NCI-H2107 treated with DMSO at 0.1 percent for 48 hours (cell line): Measurements from ENCODE around the gene FAM229B.
"Not testable (repeated sequence)": the region's sequence is repeated elsewhere in the genome, so short reads cannot be mapped to it uniquely, and the experiment has no call there.

Source experiments
- DNase-seq: peaks from one replicate; lab custom pipeline; 2025; ENCODE audit not compliant: unreplicated experiment; lab: John Stamatoyannopoulos, UW

Gene FAM229B

DNA sequence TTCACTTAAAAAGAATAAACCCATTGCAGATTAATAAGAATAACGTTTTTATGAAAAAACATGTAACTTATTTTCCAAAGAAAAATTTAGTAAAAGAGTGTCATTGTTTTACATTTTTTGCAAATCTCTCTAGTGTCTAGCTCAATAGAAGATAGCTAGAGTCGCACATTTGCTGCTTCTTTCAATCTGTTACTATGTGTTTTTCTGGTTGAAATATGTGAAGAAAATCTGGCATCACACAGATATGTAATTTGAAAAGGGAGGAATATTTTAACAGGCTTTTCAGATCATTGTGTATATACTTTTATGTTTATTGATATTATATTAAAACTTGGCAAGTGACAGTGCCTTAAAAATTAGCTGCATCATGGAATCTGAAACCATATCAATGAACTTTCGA, 24.4 kb upstream of the FAM229B start:
- DNase-seq: no peak

DNA sequence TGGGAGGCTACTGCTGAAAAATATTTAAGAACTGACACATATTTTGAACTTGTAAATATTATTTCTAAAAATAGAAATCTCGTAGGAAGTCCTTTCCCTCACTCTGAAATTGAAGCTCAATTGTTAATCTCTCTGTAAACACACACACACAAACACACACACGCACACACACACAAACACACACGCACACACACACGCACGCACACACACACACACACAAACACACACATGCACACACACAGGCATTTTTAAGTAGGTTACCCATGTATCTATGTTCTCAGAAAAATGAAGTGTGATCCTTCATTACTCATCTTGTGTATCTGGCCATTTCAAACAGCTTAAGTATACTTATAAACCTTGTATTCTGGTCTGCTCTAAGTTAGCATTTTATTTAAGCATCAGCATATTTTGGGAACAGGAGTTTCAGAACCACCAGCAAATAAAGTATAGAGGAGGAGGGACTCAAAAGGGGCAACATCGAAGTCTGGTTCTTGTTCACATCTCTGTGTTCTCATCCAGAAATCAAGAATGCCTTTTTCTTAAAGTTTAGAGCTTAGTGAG, 21.9 kb upstream of the FAM229B start:
- DNase-seq: no peak

DNA sequence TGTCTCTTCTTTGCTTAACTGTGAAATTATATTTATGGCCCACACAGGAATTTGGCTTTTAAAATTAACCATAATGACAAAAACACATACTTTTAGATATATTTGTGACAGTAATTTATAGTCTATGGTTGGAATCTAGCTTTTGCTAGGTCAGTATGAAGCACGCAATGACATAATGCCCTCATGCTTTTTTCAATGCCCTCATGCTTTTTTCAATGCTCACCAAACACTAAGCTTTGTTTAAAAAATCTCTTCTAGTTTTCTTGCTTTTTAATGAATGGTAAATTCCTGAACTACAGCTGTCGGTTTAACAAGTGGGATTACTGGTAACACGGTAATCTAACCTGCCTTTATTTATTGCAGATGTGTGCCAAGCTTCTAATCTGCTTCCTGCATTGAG, 20.8 kb upstream of the FAM229B start:
- no peak for DNase-seq

DNA sequence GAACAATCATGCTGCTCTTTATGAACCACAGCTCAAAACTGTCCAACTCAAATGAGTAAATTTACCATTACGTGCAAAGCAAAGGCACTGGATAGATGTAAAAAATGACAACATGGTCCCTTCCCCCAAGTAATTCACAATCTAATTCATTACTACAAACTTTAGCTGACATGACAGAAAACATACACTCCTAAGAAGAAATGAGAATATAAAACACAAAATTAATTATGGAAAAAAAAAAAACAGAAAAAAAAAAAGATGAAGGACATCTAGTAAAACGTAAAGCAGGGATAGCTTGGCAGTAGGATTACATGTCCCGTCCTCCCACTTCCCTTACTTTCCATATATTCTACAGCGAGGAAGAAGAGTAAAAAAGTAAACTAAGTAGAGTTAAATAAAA, 5.8 kb upstream of the FAM229B start:
- no peak for DNase-seq

DNA sequence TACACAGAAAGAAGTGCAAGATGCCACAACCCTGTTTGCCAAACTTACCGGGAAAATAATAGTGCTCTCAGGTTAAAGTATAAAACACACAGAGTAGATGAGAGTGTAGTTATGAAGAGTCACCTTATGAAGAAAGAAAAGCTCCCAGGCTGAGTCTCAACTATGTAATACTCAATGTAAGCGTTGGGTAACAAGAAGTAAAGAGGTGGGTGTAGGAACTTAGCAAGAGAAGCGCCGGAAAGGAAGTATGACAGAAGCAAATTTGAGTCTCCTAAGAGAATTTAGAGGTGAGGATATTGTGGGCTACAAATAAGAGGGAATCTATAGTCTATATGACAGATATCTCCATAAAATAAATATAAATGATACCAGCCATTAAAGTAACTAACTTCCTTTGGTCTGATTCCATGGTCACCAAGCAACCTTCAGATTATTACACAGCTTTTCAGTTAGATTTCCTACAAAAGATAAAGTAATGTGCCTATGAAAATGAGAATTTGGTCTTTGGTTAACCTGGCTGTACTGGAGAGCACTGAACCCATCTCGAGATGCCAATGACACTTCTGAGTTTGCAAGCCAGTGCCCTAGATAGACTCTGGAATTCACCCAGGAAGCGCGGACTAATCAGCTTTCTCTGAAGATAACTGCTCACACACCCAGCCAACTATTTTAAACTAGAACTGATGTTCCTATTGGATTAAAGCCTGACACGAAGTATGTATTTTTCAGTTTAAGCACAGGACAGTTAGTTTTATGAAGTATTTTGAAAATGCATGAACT, 1.9 kb upstream of the FAM229B start:
- DNase-seq: no peak

DNA sequence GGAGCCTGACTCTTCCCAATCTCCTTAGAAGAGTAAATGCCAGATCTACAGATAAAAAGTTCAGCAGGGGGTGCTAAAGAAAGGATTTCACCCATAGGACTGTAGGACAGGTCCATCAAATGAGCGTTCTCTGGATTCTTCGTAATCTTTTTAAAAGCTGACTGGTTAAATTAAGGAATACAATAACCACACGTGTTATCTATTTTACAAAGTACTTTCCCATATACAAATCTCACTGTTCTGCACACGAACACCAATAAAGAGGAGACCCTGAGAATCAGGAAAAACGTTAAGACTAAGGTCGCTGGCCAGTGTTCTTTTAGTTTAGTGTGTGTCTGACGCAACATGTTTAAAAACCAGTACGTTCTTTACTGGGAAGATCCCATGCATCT, 651 bp upstream of the FAM229B start:
- DNase-seq: peak; percentile 71

DNA sequence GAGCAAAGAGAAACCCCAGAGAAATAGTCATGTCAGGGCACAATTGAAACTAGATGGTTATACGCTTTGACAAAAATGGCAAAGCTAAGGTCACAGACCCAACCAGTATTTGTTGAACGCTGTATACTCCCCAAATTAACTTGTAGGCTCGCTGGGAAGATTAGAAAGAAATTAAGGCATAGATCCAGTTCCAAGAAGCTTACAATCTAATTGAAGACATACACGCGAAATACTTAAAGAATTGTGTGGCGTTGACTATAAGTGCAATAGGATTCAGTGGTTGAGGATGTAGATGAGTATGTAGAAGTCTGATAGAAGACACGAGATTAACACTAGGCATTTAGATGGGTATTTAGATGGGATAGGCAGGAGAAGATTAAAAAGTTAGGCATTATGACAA, 525 bp downstream of the FAM229B start:
- DNase-seq: no peak

DNA sequence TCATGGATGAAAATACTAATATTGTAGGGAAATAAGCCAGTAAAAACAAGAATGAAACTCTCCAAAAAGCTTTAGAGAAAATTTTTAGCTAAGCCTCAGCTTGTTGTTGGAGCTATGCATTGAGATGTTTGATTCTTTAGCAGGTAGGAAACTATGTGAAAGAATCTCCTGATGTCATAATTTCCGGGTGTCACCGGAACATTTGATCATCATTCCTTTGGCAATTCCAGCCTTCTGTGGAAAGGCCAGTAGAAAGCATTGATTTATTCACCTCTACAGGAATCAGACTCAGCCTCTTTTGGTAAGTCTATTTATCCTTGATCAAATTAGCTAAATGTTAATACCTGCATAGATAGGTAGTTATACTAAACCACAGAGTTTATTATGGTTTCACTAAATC, 9.5 kb downstream of the FAM229B start:
- no peak for DNase-seq

DNA sequence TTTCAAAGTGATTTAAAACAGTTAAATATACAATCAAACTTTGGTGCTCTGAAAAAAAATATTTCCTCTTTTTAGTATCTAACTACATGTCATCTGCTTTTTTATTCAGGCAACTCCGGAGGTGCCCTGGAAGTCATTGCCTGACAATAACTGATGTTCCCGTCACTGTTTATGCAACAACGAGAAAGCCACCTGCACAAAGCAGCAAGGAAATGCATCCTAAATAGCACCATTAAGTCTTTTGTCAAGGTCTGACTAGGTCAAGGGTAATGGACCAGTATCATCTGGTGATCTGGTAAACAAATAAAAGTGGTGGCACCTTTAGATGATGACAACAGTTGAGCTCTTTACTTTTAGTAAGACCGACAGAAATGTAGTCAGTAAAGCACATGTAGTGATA, 13.2 kb downstream of the FAM229B start:
- DNase-seq: no peak

DNA sequence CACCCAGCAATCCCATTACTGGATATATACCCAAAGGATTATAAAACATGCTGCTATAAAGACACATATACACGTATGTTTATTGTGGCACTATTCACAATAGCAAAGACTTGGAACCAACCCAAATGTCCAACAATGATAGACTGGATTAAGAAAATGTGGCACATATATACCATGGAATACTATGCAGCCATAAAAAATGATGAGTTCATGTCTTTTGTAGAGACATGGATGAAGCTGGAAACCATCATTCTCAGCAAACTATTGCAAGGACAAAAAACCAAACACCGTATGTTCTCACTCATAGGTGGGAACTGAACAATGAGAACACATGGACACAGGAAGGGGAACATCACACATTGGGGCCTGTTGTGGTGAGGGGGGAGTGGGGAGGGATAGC, 18.6 kb downstream of the FAM229B start:
- not testable (repeated sequence) for DNase-seq

DNA sequence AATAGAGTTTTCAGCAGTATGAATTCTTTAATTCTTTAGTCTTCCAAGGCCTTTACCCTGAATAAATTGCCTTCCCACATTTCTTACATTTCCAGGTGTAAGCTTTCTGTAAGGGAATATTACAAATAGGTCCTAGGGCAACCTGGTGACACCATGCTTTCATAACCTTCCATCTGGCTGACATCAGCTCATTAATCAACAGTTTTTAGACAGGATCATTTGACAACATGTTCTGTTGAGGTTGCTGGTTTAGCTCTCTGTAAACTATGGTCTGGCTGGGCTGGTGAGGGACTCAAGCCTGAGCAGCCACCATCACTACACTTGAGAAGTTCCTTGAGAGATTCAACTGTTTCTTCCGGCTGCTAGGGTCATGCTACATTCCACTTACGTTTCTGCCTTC, 19.2 kb downstream of the FAM229B start:
- DNase-seq: no peak

DNA sequence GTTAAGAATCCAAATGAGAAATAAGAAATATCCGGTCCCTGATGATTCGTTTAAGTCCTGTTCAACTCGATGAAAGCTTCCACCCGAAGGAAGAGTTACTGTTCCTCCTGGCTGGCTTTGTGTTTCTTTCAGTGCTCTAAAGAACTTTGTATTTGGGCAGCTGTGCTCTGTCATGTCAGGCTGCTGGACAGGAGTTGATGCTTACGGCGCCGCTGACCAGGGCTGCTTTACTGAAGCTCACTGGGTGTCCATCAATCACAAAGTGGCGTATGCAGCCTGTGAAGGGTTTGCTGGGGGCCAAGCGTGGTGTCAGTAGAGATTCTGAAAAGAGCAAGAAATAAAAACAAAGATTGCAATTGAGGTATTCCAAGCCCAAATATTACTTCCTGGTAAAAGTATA, 21.9 kb downstream of the FAM229B start:
- no peak for DNase-seq

DNA sequence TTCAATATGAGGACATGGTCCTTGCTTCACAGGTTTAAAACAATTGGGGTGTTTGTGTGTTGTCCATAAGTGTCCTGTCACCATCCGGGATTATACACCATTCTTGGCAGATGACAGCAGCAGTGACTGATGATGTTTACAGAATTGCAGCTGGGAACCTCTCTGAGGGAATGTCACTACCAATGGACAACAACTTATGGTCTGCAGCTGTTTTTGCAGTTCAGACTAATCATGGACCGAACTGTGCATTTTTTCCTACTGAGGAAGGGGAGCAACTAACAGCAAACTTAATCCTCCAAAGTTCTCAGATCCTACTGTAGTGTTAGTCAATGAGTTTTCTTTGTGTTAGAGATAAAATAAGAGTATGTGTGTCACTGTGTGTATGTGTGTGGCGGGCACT, 26.0 kb downstream of the FAM229B start:
- DNase-seq: no peak

DNA sequence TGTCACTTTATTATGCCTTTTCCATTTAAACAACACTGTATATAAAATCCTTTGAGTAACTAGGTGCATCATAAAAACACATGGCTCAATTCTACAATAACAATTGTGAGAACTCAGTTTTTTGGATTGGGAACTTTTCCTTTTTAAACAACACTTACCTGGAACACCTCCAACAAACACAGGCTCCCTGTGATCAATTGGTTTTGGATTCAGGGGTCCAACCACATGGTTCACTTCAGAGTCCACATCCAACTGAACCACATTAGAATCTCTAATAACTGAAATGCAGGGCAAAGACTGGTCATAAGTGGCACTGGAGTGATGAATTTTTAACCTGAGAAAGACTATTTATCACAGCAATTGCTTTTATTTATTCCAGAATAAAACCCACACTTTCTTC, 26.5 kb downstream of the FAM229B start:
- no peak for DNase-seq

DNA sequence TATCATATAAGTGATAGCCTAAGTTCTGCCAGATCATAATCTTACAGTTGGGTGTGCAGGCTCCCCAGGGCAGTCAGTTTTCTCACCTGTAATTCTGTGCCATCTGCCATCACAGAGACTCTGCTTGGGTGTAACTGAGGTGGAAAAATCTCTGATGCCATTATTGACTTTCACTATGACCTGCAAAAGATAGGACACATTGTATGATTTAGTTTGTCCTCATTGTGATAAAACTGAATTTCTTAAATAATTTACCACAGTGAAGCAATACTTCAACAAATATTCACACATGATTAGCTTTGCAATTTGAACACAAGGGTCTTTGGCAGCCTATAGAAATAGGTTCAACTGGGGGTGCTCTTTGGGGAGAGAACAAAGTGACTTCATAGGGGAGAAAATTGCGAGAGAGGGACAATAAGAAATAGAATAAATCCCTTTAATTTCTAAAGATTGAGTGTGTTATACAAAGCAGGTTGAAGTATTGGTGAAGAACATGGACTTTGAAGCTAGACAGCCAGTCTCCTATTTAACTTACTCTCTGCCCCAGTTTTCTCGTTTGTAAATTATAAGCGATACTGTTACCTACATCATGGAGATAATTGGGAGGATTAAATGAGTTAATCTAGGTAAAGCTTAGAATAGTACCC, 27.3 kb downstream of the FAM229B start:
- no peak for DNase-seq

DNA sequence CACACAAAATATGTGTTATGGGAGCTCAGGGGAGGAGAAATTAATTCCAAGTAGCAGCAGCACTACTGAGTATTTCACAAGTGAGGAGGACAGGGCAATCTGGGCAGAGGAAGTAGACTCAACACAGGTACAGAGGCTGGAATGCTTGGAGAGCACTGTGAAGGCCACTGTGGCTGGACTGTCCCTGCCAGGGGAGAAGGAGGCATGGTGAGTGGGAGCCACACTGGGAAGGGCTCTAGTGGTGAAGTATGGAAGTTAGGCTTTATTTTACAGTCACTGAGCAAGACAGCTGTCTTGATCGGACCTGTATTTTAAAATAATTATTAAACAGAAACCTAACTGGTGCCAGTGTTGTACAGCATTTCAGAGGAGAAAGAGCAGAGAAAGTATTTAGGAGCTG, 28.8 kb downstream of the FAM229B start:
- no peak for DNase-seq

DNA sequence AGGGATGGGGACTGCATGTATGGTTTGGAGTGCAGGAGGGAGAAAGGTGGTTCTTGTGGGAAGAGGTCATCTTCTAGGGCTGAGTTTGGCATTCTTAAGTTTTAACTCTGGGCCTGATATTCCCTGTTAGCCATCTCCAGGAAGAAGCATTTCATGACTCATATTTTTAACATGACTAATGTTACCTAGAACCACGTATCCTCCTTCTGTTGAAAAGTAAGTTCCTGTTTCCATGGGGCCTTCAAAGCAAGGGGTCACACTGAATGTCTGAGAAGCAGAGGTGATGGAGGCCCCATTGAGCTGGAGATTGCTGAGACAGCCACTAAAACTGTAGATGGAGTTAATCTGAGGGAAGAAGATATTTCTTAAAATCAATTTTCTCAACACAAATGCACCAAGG, 30.2 kb downstream of the FAM229B start:
- no peak for DNase-seq

DNA sequence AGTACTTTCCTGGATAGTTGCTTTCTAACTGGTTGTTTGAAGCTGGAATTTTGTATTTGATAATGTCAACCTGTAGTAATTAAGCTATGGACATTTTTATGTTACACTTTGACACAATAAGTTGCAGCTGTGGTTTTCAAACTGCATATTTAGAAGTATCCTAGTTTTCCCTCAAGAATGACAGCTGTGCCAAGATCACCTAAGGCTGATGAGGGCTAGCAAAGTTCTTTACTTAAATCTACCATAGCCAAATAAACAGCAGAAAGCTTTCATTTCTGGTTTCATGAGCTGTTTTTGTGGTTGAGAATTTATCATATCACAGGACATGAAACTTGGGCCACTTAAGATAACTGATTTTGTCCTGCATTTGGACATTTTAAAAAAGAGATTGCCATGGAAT, 30.6 kb downstream of the FAM229B start:
- DNase-seq: no peak

DNA sequence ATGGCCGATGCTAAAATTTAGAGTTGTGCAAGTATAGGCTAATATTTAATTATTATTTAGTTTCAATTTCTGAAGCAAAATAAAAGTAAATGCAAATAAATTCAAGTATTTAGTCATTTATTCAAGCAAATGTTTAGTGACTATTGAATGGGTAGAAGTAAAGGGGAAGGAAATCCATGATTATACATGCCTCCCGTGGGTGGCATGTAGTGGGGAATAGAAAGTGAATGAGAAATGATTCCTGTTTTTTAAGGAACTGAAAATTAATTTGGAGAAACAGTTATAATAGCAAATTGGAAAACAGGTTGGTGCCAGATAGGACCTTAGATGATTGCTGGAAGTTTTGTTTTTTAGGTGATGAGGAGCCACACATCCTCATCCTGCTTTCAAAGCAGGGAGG, 35.4 kb downstream of the FAM229B start:
- no peak for DNase-seq

DNA sequence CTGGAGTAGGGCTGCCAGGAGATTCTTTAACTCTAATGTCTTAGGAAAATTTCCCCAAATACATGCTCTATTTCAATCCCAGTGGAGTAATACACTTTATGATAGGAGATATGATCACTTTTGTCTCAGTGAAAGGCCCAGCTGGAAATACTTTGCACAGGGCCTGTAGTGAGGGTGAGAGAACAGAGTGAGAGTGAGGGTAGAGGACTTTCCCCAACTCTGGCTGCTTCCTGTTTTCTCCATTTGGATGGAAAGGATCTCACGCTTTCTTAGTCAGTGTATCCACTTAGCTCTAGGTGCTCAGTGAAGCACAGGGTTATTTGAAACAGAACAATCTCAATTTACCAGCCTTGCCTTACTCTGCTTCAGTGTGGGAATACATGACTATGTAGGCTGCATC, 36.6 kb downstream of the FAM229B start:
- DNase-seq: no peak

DNA sequence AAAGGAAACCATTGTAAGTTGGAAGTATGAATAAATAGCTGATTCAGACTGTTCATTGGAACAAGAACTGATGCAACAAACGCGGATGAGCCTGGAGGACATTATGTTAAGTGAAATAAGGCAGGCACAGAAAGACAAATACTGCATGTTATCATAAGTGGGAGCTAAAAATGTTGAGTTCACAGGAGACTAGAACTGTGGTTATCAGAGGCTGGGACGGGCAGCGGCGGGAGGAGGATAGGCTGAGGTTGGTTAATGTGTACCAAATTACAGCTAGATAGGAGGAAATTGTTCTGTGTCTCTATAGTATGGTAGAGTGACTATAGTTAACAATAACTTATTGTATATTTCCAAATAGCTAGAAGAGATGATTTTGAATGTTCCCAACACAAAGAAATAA, 40.8 kb downstream of the FAM229B start:
- no peak for DNase-seq

DNA sequence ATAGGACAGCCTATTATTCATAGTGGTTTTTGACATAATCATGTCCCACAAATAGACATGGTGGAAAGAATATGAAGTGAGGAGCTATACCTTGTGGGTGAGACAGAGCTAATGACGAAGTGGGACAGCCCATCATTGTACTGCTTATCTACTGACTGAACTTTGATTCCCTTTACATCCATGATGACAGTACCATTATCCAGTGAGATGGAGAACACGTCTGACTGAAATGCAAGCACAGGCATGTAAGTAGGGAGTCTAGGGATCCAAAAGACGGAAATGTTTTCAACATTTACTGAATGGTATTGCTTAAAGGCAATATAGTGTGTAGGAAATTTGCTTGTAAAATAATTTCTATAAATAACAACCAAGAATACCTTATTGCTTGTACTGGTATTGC, 43.5 kb downstream of the FAM229B start:
- no peak for DNase-seq

DNA sequence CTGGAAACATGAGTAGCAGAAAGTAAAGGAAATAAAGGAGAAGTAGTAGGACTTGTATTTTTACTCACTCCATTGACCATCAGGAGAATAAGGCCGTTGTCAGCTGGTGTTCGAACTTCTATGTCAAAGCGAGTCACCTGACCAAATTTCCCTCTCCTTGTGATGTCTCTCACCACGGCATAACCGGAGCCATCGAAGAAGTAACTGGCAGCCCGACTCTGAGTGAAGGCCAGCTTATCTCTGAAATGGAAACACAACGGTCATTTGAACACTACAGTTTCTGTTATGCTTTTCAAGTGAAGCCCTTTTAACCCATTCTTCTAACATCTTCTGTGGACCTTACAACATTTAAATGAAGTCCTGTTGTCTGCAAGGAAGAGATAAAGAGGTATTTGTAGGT, 51.7 kb downstream of the FAM229B start:
- DNase-seq: no peak
